Stimulated activated CD4-positive, alpha-beta T cell treated with anti-CD3 and anti-CD28 coated beads, TNF-alpha, amount 100 ng/mL, for 4 hours (primary cell): ENCODE data around the gene HNRNPA2B1.

Experiments used
- DNase-seq, 3 experiments: peaks; one replicate each; pipeline ENCODE4 v3.0.0-alpha.2; 2020; ENCODE audit warnings: low read depth in 3 of 3

Gene HNRNPA2B1

DNA sequence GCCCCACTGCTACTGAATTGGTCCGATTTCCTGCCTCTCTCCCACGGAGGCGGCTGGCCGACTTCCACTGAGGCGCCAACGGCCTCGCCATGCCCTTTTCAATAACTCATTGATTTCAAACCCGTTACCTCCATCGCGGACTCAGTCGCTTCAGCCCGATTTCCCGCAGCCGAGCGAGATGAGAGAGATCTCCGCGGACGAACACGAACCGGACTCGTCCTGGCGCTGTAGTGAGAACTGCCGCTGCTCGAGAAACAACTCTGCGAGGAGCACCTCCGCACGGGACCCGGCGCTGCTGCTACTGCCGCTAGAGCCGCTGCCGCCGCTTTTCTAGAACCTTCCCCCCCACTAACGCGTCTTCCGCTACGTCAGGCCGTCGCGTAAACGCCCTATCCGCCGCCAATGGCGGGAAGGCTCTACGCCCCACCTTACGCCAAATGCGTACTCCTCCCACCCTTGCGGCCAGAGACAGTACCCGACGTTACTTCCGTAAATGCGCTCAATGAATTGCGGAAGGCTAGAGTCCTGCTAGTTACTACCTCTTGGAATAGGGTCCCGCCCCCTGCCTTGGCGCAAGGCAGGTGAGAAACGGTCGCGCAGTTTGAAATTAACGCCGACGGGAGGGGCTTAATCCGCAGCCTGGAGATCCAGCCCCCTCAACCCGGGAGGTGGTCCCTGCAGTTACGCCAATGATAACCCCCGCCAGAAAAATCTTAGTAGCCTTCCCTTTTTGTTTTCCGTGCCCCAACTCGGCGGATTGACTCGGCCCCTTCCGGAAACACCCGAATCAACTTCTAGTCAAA is at the start of gene HNRNPA2B1:
Gene HNRNPA2B1 (minus strand): TSS at position 303 of the 803 bp plus-strand sequence. CDS start 169 bp downstream, at position 134.
- peak; percentile 97 for DNase-seq

DNA sequence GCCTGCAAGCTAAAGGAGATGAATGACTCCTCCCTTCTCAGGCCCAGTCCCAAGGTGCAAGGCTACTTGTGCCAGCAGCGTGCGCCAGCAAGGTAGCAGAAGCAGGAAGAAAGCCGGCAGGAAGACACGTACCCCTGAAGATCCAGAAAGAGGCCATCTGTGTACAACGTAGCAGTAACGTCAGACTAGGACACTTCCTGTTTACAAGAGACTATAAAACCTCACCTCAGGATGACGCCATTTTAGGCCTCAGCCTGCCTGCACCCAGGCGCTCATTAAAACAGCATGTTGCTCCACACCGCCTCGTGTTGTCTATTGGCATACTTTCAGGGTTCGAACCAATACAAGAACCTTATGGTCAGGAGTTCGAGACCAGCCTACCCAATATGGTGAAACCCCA is 49.7 kb upstream of the HNRNPA2B1 start:
- no peak for DNase-seq

DNA sequence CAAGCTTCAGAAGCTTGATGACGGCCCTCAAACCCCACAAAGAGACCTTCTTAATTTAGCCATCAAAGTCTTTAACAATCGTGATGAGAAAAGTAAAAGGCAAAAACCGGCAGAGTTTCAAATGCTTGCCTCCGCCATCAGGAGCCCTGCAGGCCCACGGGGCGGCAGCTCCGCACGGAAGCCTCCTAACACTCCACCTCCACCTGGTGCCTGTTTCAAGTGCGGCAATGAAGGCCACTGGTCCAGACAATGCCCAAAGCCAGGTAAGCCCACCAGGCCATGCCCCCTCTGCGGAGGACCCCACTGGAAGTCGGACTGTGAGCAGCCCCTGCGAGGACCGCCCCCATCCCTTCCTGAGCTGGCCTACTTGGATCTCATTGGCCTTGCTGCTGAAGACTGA is 44.6 kb upstream of the HNRNPA2B1 start:
- no peak for DNase-seq

DNA sequence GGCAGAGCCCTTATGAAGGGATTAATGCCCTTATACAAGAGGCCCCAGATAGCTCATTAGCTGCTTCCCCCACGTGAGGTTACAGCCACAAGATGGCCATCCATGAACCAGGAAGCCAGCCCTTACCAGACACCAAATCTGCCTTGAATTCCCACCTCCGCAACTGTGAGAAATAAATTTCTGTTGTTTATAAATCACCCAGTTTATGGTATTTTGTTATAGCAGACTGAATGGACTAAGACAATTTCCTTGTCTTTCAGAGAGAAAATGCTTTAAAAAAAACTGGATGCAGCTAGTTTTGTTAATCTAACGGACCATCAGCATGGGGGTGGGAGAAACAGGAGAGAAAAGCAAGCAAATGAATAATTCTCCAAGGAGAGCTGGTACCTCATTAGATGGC is 37.5 kb upstream of the HNRNPA2B1 start:
- DNase-seq: no peak

DNA sequence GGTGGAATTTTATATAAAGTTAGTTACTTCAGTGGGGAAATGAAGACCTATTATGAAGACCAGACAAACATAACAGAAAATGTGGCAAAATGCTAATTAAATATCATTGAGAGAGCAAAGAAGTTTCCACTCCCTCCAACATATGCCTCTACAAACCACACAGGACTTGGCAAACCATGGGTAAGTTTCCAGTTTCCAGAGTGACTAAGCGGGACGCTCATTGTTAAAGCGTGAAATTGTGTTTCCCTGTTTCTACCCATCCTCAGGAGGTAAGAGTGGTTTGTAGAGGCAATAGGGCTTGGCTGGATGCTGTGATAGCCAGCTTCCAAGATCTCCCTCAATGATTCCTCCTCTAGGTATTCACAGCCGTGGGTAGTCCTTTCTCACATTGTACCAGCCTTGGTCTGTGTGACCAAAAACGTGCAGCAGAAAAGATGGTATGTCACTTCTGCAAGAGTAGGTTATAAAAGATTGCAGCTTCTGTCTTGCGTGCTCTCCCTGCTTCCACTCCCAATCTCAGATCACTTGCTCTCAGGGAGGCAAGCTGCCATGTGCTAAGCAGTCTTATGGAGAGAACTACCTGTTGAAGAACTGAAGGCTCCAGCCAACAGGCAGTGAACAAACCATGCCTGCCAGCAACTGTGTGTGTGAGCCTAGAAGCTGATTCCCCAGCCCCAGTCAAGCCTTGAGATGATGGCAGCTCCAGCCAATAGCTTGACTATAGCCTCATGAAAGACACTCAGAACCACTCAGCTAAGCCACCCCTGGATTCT is 36.7 kb upstream of the HNRNPA2B1 start:
- no peak for DNase-seq

DNA sequence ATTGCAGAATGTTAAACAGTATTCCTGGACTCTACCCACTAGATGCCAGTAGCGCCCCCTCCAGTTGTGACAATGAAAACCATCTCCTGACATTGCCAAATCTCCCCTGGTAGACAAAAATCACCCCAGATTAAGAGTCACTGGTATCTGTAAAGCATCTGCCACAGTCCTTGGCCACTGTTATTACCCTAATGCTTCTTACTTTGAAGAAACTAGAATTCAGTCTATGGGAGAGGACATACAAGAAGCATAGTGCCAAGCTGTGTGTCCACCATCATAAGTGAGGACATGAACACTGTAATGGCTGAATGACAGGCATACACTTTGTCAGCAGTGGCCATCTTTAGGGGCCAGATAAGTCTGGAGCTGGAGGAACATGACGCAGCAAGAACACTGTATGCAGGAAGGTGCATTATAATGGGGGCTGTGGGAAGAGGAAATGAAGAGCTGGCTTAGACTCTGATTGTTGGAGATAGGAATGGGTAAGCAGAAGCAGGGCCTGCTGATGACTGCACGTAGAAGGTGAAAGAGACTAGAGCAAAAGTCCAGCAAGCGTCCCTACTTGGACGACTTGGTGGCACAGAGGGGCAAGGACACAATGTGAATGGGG is 33.5 kb upstream of the HNRNPA2B1 start:
- no peak for DNase-seq

DNA sequence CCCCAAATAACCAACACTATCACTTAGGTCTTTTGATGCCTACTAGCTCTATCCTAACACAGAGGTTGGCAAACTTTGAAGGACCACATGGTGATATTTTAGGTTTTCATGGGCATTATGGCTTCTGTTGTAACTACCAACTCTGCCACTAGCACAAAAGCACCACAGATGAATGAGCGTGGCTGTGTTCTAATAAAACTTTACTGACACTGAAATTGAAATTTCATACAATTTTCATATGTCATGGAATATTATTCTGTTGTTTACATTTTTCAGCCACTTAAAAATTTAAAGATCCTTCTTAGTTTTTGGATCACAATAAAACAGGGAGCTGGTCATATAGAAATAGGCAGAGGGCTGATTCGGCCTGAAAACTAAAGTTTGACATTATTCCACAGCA is 27.4 kb upstream of the HNRNPA2B1 start:
- DNase-seq: no peak

DNA sequence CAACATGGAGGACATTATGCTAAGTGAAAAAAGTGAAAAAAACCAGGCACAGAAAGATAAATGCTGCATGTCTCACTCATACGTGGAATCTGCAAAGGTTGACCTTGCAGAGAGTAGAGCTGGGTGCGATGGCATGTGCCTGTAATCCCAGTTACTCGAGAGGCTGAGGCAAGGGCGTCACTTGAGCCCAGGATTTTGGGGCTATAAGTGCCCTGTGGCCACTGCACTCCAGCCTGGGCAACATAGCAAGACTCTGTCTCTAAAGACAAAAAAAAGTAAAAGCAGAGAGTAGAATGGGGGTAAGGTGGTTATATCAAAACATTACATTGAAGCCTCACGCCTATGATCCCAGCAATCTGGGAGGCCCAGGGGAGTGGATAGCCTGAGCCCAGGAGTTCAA is 23.8 kb upstream of the HNRNPA2B1 start:
- no peak for DNase-seq

DNA sequence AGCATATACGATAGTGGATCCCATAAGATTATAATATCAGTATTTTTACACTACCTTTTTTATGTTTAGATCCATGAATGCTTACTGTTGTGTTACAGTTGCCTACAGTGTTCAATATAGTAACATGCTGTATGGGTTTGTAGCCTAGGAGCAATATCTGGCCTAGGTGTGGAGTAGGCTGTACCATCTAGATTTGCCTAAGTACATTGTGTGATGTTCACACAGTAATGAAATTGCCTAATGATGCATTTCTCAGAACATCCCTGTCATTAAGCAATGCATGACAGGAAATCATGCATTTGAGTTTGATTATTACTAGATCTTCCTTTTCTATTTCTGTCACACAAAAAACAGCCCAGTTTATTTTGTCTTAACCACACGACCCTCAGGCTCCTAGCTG is 15.5 kb upstream of the HNRNPA2B1 start:
- no peak for DNase-seq

DNA sequence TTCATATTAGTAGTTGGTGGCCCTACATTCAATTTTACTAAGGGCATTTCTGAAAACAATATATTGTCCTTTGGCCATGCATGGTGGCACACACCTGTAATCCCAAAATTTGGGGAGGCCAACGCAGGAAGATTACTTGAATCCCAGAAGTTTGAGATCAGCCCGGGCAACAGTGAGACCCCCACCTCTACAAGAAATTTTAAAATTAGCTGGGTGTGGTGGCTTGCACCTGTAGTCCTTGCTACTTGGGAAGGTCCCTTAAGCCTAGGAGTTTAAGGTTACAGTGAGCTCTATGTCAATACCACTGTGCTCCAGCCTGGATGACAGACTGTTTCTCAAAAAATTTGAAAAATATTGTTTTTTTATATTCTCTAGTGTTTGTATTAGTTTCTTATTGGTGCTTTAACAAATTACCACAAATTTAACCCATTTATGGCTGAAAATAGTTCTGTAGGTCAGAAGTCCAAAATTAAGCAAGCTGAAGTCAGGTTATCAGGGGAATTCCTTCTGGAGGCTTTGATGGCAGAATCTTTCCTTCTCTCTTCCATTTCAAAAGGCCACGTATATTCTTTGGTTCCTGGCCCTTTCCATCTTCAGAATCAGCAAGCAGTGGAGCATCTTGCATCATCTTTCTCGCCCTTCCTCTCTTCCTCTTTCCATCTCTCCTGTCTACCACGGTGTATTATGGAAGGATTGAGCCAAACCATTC is 13.4 kb upstream of the HNRNPA2B1 start:
- DNase-seq: no peak

DNA sequence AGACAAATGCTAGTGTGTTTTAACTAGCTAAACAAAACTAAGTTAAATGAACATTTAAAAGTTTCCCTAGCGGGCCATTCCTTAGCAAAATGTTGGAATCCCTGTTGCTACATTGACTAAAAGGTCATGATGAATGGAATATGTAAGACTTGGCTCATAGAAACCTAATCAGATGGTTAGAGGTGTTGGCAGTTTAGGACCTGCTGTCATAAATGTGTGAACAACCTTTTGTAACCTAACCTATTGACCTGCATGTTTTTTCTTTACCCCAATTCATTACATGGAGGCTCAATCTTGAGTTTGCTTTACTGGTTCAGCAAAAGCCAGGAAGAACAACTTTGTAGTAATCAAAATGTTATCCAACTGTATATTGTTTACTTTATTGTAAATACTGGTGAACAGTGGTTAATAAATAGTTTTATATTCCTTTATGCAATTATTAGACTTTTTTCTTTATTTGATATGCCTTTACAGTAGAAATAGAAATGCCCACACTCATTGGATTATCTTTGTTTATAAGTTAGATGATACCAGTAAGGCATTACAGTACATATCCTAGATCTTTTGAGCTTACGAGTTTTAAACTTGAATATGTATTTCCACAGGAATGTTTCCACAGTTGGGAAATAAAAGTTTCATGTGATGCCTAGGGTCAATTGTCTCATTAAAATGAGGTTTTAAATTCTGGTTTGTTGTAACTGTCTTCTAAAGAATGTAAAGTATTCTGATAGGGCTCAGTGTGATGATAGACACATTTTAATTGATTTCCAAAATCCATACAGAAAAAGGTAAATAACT is 12.6 kb upstream of the HNRNPA2B1 start:
- DNase-seq: no peak

DNA sequence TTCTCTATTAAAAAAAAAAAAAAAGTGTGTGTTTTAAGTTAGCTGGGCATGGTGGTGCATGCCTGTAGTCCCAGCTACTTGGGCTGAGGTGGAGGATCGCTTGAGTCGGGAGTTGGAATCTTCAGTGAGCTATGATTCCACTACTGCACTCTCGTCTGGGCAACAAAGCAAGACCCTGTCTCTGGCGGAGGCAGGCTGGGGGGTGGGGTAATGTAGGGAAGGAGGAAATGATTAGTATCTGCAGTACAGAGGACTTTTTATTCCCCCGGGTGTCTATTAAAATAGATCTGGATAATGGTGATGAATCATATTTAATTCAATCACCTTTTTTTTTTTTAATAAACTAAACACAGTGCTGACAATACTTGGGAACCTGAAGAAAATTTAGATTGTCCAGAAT is 7.5 kb upstream of the HNRNPA2B1 start:
- no peak for DNase-seq

DNA sequence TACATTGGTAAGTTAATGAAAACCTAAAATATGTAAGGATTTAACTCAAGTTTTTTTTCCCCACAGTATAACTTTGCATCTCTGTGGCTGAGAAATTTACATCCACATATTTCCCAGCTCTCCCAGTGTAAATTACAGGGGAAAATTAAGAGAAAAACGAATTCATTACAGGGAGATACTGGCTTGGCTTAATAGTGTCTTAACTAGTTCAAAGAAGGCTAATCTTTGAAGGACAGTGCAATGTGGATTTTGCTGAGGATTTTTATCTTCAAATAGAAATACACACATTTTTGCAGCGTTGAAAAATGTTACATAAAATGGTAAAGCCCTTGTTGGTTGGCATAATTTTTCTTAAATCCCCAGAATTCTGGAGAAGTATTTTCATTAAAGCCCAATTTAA is 2.5 kb upstream of the HNRNPA2B1 start:
- no peak for DNase-seq

DNA sequence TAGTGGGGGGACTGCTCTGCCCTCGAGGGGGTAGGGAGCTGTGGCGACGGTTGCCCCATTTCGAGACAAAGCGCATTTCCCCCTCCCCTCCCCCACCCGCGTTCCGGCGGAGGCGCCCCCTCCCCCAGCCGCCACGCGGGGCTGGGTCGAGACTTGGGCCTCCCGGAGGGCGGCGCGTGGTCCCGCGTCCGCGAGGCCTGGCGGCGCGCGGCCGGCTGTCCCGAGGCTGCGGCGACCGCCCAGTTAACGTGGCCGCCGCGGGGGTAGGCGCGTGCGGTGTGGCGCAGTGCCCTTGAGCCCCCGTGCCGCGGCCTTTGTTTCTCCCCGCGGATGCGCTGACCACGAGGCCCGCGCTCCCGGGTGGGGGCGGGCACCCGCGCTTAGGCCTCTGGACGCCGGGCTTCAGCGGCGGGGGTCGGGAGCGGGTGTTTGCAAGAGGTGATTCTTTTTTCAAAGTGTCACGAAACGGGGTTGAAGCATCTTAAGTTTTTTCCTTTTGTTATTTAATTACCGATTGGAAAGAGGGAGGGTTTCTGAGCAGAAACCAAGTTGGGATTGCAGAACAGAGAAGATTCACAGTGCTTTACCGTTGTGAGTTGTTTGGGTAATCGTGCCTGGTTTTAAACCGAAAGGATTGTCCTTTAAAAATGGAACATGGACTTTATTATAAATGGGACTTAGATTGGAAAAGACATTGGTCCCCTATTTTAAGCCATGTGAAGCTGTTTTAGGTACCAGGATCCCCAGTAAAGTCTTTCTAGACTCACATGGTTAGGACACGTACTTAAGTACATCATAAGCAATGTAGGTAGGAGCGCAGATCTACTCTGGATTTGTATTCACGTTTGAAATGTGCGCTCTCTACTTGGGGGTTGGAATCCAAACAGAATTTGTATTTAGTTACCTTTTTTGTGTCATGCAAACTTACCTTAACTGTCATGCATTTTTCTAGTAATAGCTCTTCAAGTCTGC is 1.8 kb upstream of the HNRNPA2B1 start:
- DNase-seq: peak; percentile 49 to 58 (median 58)

DNA sequence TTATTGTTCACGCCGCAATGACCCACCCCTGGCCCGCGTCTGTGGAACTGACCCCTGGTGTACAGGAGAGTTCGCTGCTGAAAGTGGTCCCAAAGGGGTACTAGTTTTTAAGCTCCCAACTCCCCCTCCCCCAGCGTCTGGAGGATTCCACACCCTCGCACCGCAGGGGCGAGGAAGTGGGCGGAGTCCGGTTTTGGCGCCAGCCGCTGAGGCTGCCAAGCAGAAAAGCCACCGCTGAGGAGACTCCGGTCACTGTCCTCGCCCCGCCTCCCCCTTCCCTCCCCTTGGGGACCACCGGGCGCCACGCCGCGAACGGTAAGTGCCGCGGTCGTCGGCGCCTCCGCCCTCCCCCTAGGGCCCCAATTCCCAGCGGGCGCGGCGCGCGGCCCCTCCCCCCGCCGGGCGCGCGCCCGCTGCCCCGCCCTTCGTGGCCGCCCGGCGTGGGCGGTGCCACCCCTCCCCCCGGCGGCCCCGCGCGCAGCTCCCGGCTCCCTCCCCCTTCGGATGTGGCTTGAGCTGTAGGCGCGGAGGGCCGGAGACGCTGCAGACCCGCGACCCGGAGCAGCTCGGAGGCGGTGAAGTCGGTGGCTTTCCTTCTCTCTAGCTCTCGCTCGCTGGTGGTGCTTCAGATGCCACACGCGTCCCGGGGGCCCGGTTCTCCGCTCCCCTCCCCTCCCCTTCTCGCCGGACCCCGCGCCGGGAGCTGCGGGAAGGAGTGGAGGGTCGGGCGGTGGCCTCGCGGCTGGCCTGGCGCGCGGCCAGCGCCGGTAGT is 887 bp upstream of the HNRNPA2B1 start, which contains the start of gene CBX3:
Gene CBX3 (plus strand): TSS at position 499 of the 772 bp plus-strand sequence. CDS start 1,254 bp downstream, outside the sequence.
- peak; percentile 70 to 78 (median 72) for DNase-seq

DNA sequence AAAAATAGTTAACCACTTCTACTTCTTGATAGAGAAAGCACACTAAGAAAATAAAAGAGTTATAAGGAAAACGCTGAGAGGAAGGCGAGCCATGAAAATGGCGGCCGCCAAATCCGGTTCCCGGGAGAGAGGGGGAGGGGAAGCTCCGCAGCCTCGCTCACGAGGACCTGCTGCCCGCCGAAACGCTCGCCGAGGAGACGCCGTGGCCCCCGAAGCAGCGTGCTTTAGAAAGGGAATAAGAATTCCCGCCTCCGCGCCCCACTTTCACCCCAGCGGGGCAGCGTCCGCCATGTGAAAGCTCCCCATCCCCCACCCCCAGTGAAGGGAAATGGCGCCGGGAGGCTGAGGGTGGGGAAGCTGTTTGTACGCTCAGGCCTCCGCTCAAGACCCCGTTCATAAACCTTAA is 505 bp downstream of the HNRNPA2B1 start:
- peak; percentile 58 to 68 (median 62) for DNase-seq

DNA sequence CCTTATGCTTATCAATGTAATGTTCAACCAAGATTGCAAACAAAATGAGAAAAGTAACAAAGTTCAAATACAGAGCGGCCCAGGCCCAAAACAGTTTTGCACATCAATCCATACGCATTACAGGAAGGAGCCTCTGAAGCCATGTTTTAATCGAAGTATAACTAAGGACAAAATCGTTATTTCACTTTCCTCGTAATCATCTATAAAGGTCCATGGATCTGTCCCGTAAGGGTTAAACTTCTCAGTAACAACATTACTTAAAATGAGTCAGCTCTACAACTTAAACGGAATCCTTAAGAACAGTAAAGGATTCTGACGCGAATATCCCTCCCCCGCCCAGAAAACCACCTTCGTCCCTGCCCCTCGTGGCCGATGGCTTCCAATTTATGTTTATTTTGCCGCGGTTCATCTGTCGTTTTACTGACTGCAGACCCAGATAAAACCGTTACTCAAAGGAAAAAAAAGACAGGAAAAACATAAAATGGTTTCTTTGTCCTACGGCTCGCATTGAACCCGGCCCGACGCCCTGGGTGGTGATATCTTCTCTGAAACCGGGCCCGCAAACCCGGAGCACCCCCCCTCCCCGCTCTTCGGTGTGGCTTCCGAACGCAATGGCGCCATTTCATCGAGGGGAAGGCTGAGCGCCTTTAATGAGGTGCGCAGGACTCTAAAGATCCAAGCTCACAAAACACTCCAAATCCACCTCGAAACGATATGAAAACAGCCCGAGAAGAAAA is 1.1 kb downstream of the HNRNPA2B1 start:
- peak; percentile 39 to 51 (median 45) for DNase-seq

DNA sequence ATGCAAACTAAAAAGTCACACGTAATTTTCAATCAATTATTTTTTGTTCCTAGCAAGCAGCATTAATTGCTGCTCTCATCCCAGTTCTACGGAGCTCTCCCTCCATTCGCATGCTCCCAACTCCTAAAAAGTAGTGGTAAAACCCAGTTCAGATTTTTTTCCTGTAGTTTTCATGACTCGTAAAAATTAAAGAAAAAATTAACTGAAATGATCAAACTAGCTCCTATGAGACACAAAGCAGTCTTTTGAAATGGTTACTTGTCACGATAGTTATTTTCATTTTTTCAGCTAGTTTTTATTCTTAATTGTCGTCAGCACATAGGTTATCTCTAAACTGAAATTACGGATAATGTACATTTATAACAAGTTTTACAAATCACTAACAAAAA is 1.8 kb downstream of the HNRNPA2B1 start:
- no peak for DNase-seq
